ENCODE data around the gene CLDN25.

The CLDN25 gene

DNA sequence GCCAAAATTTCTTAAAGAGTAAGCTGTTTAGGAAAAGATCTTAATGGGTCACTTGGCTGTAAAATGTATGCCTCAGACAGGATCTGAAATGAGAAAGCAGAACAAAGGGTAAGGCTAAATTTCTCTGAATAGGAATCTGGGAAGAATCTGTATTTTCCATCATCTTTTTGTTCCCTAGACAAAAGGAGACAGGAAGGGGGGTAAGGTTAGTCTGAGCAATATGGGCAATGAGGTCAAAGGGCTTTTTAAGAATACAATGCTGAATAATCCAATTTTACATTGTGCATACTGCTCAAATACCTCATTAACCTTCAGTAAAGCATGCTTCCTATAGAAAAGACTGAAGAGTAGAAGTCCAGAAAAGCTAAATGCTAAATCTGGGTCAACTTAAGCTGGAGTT is 34.6 kb downstream of the CLDN25 start:
- DNase-seq: no peak

GRCh38 chr11:113817162-113817561 is 37.6 kb downstream of the CLDN25 start:
- DNase-seq: no peak

GRCh38 chr11:113817626-113818025 is 38.0 kb downstream of the CLDN25 start:
- DNase-seq: no peak

DNA sequence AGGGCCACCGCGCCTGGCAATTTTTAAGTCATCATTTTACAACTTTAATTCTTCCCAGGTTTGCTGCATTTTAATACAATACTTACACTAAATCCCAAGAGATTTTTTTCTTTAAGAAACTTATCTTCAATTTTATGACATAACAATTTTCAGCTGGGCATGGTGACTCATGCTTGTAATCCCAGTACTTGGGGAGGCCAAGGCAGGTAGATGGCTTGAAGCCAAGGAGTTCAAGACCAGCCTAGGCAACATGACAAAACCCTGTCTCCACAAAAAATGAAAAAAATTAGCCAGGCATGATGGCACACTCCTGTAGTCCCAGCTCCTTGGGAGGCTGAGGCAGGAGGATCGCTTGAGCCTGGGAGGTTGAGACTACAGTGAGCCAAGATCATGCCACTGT is 38.8 kb downstream of the CLDN25 start:
- DNase-seq: no peak

GRCh38 chr11:113827477-113827876 is 47.9 kb downstream of the CLDN25 start:
- no peak for DNase-seq

DNA sequence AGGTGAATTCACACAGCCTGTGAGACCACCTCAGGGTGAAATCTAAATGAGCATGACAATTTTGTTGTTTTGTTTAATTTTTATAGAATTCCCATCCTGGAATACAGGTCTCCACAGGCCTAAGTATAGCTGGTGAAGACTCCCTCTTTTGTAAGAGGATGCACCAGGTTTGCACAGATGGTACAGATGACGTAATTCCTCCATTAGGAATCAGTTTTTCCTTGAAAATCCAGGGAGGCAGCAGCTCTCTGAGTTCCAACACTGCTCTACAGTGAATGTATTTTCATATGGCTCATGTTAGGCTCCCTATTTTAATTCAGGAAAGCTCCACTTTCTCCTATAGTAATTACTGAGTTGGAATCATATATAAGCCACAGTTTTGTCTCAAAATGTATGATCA is 48.6 kb downstream of the CLDN25 start:
- no peak for DNase-seq

DNA sequence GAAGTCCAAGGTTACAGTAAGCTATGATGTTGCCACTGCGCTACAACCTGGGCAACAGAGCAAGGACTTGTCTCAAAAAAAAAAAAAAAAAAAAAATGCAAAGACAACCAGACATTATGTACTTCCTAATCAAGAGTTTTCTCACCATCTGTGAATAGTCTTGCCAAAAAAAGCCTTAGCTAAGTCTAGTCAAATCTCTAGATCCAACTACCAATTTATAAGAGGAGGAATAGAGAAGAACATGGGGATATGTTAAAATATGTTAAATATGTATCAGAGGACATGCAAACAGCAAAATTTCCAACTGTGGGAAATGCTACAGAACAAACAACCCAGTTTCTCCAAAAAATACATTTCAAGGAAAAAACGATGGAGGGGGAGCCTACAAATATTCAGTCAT is 50.2 kb downstream of the CLDN25 start:
- no peak for DNase-seq
